Measurements from ENCODE around the gene CYP2C19. TPM values are rescaled to one million over a fixed set of nuclear protein-coding genes. Genes with fewer than 3 reads are reported as not detected.
"Not testable (repeated sequence)": the region's sequence is repeated elsewhere in the genome, so short reads cannot be mapped to it uniquely, and the experiment has no call there.

Gene CYP2C19
- polyA plus RNA-seq, 3 donors: not detected

DNA sequence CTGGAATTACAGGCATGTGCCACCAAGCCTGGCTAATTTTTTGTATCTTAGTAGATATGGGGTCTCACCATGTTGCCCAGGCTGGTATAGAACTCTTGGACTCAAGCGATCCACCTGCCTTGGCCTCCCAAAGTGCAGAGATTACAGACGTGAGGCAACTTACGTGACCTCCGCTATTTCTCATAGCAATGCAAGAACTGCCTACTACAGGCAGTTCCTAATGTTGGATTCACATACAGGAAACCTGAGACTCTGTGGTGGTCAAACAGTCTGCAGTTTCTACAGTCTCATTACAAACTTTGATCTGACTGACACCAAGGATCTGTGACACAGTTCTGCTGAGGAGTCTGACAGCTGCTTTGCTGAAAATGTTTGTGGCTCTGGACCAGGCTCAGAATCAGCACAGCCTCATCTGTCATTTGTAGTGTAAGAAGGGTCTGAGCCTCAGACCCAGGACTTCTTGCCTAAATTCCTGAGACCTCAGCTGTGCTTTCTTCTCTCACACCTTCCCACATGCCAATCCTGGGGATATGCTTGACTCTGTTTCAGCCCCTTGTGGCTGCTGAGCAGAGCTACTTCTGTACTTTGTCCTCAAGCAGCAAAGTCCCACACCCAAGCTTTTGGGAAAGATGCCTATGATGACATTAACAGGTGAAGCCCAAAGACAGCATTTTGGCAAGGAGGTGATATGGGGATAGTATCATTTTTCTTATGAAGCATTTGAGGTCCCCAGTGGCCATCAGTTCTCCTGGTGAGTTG lies 128.0 kb downstream of the CYP2C19 start:
- Mint-ChIP-seq H3K27me3 (ENCODE audit: low read depth in 3 of 3) (peaks cover 0 to 2% (median 0%) of the 10 kb centered on the region in 3 donors), H3K36me3 (no peaks in the 10 kb centered on the region), H3K27ac (no peak overlapping the region), H3K9me3 (peaks cover 0 to 27% (median 7%) of the 10 kb centered on the region in 7 donors), H3K4me3 (no peak overlapping the region), H3K4me1 (no peaks in the 10 kb centered on the region)
- Histone ChIP-seq H2AFZ (ENCODE audit: insufficient read depth, low read depth, low read length, poor library complexity, severe bottlenecking) (no peak overlapping the region), H3K79me2 (ENCODE audit: insufficient read depth, low read length) (no peaks in the 10 kb centered on the region), H3K27me3 (ENCODE audit: control insufficient read depth in 2 of 2, insufficient read depth in 2 of 2, low read length in 2 of 2) (no peaks in the 10 kb centered on the region), H3K4me2 (replicated peaks; ENCODE audit: extremely low read depth, low read length, poor library complexity, severe bottlenecking) (no peak overlapping the region), H4K20me1 (ENCODE audit: insufficient read depth, low read length) (no peaks in the 10 kb centered on the region), H3K4me3 (replicated peaks in 1 of 3; ENCODE audit: low read depth in 2 of 3, low read length in 3 of 3) (no peak overlapping the region), H3K9me3 (replicated peaks in 1 of 2; ENCODE audit: control insufficient read depth in 1 of 2, insufficient read depth in 1 of 2, low read length in 2 of 2) (peaks cover 0 to 8% of the 10 kb centered on the region in 2 donors), H3K36me3 (replicated peaks in 1 of 2; ENCODE audit: control insufficient read depth in 1 of 2, insufficient read depth in 2 of 2, low read length in 2 of 2) (no peaks in the 10 kb centered on the region), H3K9ac (ENCODE audit: insufficient read depth, low read length, poor library complexity, severe bottlenecking) (no peak overlapping the region), H3K27ac (ENCODE audit: low read depth in 1 of 2, low read length in 2 of 2) (no peak overlapping the region), H3K4me1 (ENCODE audit: control insufficient read depth in 1 of 2, insufficient read depth in 2 of 2, low read length in 2 of 2) (no peaks in the 10 kb centered on the region)
- intact Hi-C loops (cut with micrococcal nuclease): no loop called here
- DNase-seq: no peak
- WGBS (ENCODE audit: insufficient coverage): 100% methylated on average over 2 of the region's 4 CpGs
- TF ChIP-seq, protein P1, sequence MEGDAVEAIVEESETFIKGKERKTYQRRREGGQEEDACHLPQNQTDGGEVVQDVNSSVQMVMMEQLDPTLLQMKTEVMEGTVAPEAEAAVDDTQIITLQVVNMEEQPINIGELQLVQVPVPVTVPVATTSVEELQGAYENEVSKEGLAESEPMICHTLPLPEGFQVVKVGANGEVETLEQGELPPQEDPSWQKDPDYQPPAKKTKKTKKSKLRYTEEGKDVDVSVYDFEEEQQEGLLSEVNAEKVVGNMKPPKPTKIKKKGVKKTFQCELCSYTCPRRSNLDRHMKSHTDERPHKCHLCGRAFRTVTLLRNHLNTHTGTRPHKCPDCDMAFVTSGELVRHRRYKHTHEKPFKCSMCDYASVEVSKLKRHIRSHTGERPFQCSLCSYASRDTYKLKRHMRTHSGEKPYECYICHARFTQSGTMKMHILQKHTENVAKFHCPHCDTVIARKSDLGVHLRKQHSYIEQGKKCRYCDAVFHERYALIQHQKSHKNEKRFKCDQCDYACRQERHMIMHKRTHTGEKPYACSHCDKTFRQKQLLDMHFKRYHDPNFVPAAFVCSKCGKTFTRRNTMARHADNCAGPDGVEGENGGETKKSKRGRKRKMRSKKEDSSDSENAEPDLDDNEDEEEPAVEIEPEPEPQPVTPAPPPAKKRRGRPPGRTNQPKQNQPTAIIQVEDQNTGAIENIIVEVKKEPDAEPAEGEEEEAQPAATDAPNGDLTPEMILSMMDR (IDR thresholded peaks at IDR 0.05): no peak

DNA sequence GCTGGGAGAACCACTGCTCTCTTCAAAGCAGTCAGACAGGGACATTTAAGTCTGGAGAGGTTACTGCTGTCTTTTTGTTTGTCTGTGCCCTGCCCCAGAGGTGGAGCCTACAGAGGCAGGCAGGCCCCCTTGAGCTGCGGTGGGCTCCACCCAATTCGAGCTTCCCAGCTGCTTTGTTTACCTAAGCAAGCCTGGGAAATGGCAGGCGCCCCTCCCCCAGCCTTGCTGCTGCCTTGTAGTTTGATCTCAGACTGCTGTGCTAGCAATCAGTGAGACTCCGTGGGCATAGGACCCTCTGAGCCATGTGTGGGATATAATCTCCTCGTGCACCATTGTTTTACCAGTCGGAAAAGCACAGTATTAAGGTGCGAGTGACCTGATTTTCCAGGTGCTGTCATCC lies 135.9 kb downstream of the CYP2C19 start:
- H3K36me3 ChIP-seq (replicated peaks in 1 of 2; ENCODE audit: control insufficient read depth in 1 of 2, insufficient read depth in 2 of 2, low read length in 2 of 2); H3K4me1 Mint-ChIP-seq; H3K27me3 ChIP-seq (ENCODE audit: control insufficient read depth in 2 of 2, insufficient read depth in 2 of 2, low read length in 2 of 2); H2AFZ ChIP-seq (ENCODE audit: insufficient read depth, low read depth, low read length, poor library complexity, severe bottlenecking); DNase-seq; H3K4me3 Mint-ChIP-seq; H3K9ac ChIP-seq (ENCODE audit: insufficient read depth, low read length, poor library complexity, severe bottlenecking); H4K20me1 ChIP-seq (ENCODE audit: insufficient read depth, low read length); H3K4me3 ChIP-seq (replicated peaks in 1 of 3; ENCODE audit: low read depth in 2 of 3, low read length in 3 of 3); H3K27me3 Mint-ChIP-seq (ENCODE audit: low read depth in 3 of 3); intact Hi-C loops (cut with micrococcal nuclease); H3K27ac ChIP-seq (ENCODE audit: low read depth in 1 of 2, low read length in 2 of 2); H3K4me2 ChIP-seq (replicated peaks; ENCODE audit: extremely low read depth, low read length, poor library complexity, severe bottlenecking); H3K4me1 ChIP-seq (ENCODE audit: control insufficient read depth in 1 of 2, insufficient read depth in 2 of 2, low read length in 2 of 2); H3K36me3 Mint-ChIP-seq; H3K27ac Mint-ChIP-seq; H3K79me2 ChIP-seq (ENCODE audit: insufficient read depth, low read length): not testable (repeated sequence)
- 86% methylated on average over 5 of the region's 7 CpGs for WGBS (ENCODE audit: insufficient coverage)
- peaks cover 4 to 24% (median 14%) of the 10 kb centered on the region in 7 donors for H3K9me3 Mint-ChIP-seq
- peaks cover 0 to 10% of the 10 kb centered on the region in 2 donors for H3K9me3 ChIP-seq (replicated peaks in 1 of 2; ENCODE audit: control insufficient read depth in 1 of 2, insufficient read depth in 1 of 2, low read length in 2 of 2)
